GM21367 (cell line): ENCODE results near the gene EXD3.
"Not testable (repeated sequence)": the region's sequence is repeated elsewhere in the genome, so short reads cannot be mapped to it uniquely, and the experiment has no call there.

Source experiments
- ATAC-seq: cut with Tn5 transposase; IDR thresholded peaks from one replicate; pipeline ENCODE4 v1.9.1; 2021; ENCODE audit not compliant: unreplicated experiment

EXD3 gene

GRCh38 chr9:137262173-137262908, 160.6 kb downstream of the EXD3 start:
- not testable (repeated sequence) for ATAC-seq
